Gastrocnemius medialis (tissue), 4 donors: Measurements from ENCODE around the gene HHLA2. TPM values are rescaled to one million over a fixed set of nuclear protein-coding genes. Genes with fewer than 3 reads are reported as not detected.

ENCODE experiments used
- ATAC-seq, 2 donors: fragments of 150-250 bp; one replicate each; pipeline ENCODE4 v1.9.1; 2016
- DNase-seq, 2 donors: peaks; one replicate each; pipeline ENCODE4 v3.0.0-alpha.2; 2019
- H3K27ac ChIP-seq, 4 donors: fragments of 200-600 bp; sonication (generic); 1 replicate in 1 of 4; 2 replicates in 3 of 4; pipeline ENCODE4 v1.5.1; 2016 to 2018; ENCODE audit warnings: mild to moderate bottlenecking in 2 of 4, moderate library complexity in 1 of 4
- H3K27me3 ChIP-seq, 3 donors: fragments of 200-600 bp; sonication (generic) in 2 of 3; 1 replicate in 1 of 3; 2 replicates in 2 of 3; pipeline versions ENCODE4 v1.5.1 to v1.6.0; 2016 to 2019; ENCODE audit warnings: mild to moderate bottlenecking in 1 of 3, moderate library complexity in 1 of 3
- H3K36me3 ChIP-seq, 2 donors: fragments of 200-600 bp; sonication (generic) in 1 of 2; one replicate each; pipeline ENCODE4 v1.5.1; 2017 to 2018
- H3K4me1 ChIP-seq, 2 donors: fragments of 200-600 bp; sonication (generic) in 1 of 2; one replicate each; pipeline ENCODE4 v1.5.1; 2016 to 2017; ENCODE audit warnings: mild to moderate bottlenecking in 2 of 2
- H3K4me3 ChIP-seq, 4 donors: fragments of 200-600 bp; sonication (generic) in 3 of 4; 1 replicate in 1 of 4; 2 replicates in 3 of 4; pipeline ENCODE4 v1.5.1; 2016 to 2019; ENCODE audit warnings: mild to moderate bottlenecking in 2 of 4
- H3K9me3 ChIP-seq, 3 donors: fragments of 200-600 bp; sonication (generic) in 2 of 3; 1 replicate in 1 of 3; 2 replicates in 2 of 3; pipeline ENCODE4 v1.5.1; 2016 to 2019
- POLR2A ChIP-seq, 2 donors: fragments of 450-650 bp; IDR thresholded peaks; one replicate each; pipeline ENCODE4 v1.6.1; 2017; ENCODE audit warnings: antibody characterized with exemption in 2 of 2, mild to moderate bottlenecking in 2 of 2, moderate library complexity in 2 of 2
- in situ Hi-C, 4 donors: fragments of 200-750 bp; cut with MboI; loops; one replicate each; pipeline versions ENCODE4 v1.15.0 to v1.8.0; 2017; ENCODE audit warnings: low sequenced_read_pairs in 4 of 4
- intact Hi-C: fragments of 100-400 bp; cut with DNase I; formaldehyde crosslinking; loops from one replicate; pipeline ENCODE4 v1.15.1; 2023; ENCODE audit warnings: low total_unique reads
- total RNA-seq, 4 donors: library from RNA; depleted of rRNA; stranded (reverse); fragments of >200 nt; gene quantifications; one replicate each; pipeline versions ENCODE4 v1.1.0 to v1.2.3, GENCODE V29; 2016
- TF ChIP-seq, protein P1 (sequence below), 5 experiments: fragments of 450-650 bp in 3 of 5; fragments of 200-600 bp in 2 of 5; sonication (generic) in 2 of 5; IDR thresholded peaks in 4 of 5; conservative IDR thresholded peaks in 1 of 5; 1 replicate in 4 of 5; 2 replicates in 1 of 5; pipeline ENCODE4 v1.5.1; 2016 to 2019; ENCODE audit warnings: antibody characterized with exemption in 5 of 5, mild to moderate bottlenecking in 3 of 5, moderate library complexity in 3 of 5

Gene HHLA2
- total RNA-seq, 4 donors from 2014 or later = 0.49 TPM; not detected in 3

DNA sequence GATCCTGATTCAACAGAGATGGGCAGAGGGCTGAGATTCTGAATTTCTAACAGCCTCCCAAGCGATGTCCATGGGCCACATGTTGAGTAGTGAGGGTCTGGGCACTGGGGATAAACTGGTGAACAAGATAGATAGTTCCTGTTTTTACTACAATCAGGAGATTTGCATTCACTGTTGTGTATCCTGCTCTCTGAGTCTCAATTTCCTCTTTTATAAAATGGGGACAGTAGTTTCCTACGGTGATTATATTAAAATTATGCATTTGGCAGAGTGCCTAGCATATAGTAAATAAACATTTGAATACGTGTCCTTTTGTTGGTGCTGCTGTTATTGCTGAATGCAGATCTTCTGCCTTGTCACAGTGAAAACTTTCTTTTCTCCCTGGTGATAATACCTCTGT lies 111.5 kb downstream of the HHLA2 start:
- no peaks in the 10 kb centered on the region for H3K27me3 ChIP-seq
- TF ChIP-seq POLR2A (IDR thresholded peaks at IDR 0.05) = no peak
- TF ChIP-seq, protein P1, sequence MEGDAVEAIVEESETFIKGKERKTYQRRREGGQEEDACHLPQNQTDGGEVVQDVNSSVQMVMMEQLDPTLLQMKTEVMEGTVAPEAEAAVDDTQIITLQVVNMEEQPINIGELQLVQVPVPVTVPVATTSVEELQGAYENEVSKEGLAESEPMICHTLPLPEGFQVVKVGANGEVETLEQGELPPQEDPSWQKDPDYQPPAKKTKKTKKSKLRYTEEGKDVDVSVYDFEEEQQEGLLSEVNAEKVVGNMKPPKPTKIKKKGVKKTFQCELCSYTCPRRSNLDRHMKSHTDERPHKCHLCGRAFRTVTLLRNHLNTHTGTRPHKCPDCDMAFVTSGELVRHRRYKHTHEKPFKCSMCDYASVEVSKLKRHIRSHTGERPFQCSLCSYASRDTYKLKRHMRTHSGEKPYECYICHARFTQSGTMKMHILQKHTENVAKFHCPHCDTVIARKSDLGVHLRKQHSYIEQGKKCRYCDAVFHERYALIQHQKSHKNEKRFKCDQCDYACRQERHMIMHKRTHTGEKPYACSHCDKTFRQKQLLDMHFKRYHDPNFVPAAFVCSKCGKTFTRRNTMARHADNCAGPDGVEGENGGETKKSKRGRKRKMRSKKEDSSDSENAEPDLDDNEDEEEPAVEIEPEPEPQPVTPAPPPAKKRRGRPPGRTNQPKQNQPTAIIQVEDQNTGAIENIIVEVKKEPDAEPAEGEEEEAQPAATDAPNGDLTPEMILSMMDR (IDR thresholded peaks at IDR 0.05 in 4 of 5, conservative IDR thresholded peaks at IDR 0.05 in 1 of 5) = no peak
- intact Hi-C loops (no loop called here), in situ Hi-C loops (loop anchor here in 1 of 4 donors (25.0 kb wide), 1 partner anchor 471 kb away; no protein-coding TSS in a partner anchor)
- H3K9me3 ChIP-seq = no peaks in the 10 kb centered on the region
- DNase-seq (no peak), ATAC-seq (no peak)
- no peak overlapping the region for H3K27ac ChIP-seq
- no peaks in the 10 kb centered on the region for H3K4me1 ChIP-seq
- H3K4me3 ChIP-seq = no peak overlapping the region
- no peaks in the 10 kb centered on the region for H3K36me3 ChIP-seq

DNA sequence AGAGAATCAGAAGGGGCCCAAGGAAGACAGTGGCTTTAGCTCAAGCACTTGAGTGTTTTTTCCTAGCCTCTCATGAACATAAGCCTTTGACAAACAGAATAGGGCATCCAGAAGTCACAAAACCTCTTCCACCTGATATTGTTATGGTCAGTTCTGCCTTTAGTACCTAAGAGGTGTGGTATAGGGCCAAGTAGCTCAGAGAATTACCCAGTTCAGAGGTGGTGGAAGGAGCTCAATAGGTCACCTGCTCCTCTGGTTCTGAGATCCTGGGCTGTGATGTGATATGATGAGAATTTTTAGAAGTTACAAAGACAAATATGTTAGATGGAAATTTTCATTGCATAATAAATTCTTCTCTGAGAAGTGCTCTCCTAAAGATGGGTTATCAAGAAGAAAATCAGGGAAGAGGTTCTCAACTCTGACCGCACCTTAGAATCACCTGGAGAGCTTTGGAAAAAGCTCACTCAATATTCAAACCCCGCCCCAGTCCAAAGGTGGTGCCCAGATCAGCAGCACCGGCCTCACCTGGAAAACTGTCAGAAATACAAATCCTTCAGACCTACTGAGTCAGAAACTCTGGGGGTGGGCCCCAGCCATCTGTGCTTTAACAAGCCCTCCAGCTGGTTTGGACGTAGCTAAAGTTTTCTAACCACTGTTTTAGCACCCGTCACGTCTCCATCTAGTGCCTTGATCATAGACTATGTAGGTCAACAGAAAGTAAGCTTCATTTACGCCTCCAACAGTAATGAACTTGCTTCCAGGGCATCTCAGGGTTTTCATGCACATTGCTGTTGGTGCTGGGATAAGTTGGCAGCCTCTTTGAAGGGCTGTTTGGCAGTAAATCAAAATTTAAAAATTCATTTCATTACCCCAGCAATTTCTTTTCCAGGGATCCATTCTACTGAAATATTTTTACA lies 112.8 kb downstream of the HHLA2 start:
- Histone ChIP-seq H3K27ac (no peak overlapping the region), H3K36me3 (no peaks in the 10 kb centered on the region), H3K4me1 (no peaks in the 10 kb centered on the region), H3K4me3 (no peak overlapping the region), H3K9me3 (no peaks in the 10 kb centered on the region), H3K27me3 (no peaks in the 10 kb centered on the region)
- no peak for ATAC-seq
- in situ Hi-C loops (loop anchor here in 1 of 4 donors (25.0 kb wide), 1 partner anchor 472 kb away; no protein-coding TSS in a partner anchor), intact Hi-C loops (no loop called here)
- DNase-seq = no peak
- TF ChIP-seq, protein P1 (IDR thresholded peaks at IDR 0.05 in 4 of 5, conservative IDR thresholded peaks at IDR 0.05 in 1 of 5) = no peak
- no peak for TF ChIP-seq POLR2A (IDR thresholded peaks at IDR 0.05)

DNA sequence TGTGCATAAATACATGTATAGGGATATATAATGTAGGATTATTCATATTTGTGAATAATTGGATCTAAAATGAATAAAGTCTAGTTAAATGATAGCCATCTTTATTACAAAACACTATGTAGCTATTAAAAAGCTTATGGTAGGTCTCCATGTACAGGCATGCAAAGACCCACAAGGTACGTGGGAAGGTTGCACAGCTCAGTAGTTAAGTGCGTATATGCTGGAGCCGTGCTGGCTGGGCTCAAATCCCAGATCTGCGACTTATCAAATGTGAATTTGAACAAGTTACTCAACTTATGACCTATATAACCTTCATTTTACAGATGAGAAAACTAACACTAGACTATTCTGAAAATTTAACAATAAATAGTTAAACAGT lies 113.4 kb downstream of the HHLA2 start:
- no peak for ATAC-seq
- intact Hi-C loops = no loop called here

DNA sequence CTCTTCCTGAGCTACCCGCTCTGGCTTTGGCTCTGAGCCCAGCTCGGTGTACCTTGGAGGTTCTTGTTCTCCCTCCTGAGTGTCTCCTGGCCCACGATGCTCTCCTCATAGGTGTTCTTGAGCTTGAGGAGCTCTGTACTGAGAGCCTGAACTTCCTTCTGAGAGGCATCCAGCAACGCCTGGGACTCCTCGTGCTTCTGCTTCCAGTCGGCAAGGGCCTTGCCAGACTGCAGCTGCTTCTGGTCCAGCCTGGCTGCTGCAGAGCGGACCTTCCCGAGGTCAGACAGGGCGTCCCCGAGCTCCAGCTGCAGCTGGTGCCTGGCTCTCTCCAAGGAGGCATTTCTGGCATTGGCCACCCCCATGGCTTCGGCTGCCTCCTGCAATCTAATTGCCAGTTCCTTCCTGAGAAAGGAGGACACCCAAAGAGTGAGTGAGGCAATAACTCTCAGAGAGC lies 114.2 kb downstream of the HHLA2 start:
- H3K4me3 ChIP-seq = no peak overlapping the region
- H3K36me3 ChIP-seq = no peaks in the 10 kb centered on the region
- intact Hi-C loops (no loop called here), in situ Hi-C loops (loop anchor here in 1 of 4 donors (25.0 kb wide), 1 partner anchor 473 kb away; no protein-coding TSS in a partner anchor)
- H3K27me3 ChIP-seq = no peaks in the 10 kb centered on the region
- no peak for TF ChIP-seq POLR2A (IDR thresholded peaks at IDR 0.05)
- TF ChIP-seq, protein P1 (IDR thresholded peaks at IDR 0.05 in 4 of 5, conservative IDR thresholded peaks at IDR 0.05 in 1 of 5) = no peak
- ATAC-seq (peak; percentile 25 to 55), DNase-seq (peak; percentile 7 to 50)
- H3K9me3 ChIP-seq = no peaks in the 10 kb centered on the region
- H3K27ac ChIP-seq = no peak overlapping the region
- no peaks in the 10 kb centered on the region for H3K4me1 ChIP-seq

More for the DNA sequence above, 113.4 kb downstream of the HHLA2 start:
- H3K27ac ChIP-seq = no peak overlapping the region
- in situ Hi-C loops = loop anchor here in 1 of 4 donors (25.0 kb wide), 1 partner anchor 472 kb away; no protein-coding TSS in a partner anchor
- no peak for DNase-seq
- no peaks in the 10 kb centered on the region for H3K27me3 ChIP-seq
- H3K9me3 ChIP-seq = no peaks in the 10 kb centered on the region
- no peaks in the 10 kb centered on the region for H3K36me3 ChIP-seq
- H3K4me1 ChIP-seq = no peaks in the 10 kb centered on the region
- no peak for TF ChIP-seq POLR2A (IDR thresholded peaks at IDR 0.05)
- TF ChIP-seq, protein P1 (IDR thresholded peaks at IDR 0.05 in 4 of 5, conservative IDR thresholded peaks at IDR 0.05 in 1 of 5) = no peak
- H3K4me3 ChIP-seq = no peak overlapping the region
